ENCODE data around the gene BTN3A1. TPM values are rescaled to one million over a fixed set of nuclear protein-coding genes. Genes with fewer than 3 reads are reported as not detected.
A peak's percentile ranks its signal among the peaks of the same experiment; 100 is the strongest.

Gene BTN3A1
- total and polyA plus RNA-seq, 2 of the 13 experiments (the other 11 are each of a cell fraction or from before 2014, with no cell fraction given), result 13.3 to 14.0 TPM

DNA sequence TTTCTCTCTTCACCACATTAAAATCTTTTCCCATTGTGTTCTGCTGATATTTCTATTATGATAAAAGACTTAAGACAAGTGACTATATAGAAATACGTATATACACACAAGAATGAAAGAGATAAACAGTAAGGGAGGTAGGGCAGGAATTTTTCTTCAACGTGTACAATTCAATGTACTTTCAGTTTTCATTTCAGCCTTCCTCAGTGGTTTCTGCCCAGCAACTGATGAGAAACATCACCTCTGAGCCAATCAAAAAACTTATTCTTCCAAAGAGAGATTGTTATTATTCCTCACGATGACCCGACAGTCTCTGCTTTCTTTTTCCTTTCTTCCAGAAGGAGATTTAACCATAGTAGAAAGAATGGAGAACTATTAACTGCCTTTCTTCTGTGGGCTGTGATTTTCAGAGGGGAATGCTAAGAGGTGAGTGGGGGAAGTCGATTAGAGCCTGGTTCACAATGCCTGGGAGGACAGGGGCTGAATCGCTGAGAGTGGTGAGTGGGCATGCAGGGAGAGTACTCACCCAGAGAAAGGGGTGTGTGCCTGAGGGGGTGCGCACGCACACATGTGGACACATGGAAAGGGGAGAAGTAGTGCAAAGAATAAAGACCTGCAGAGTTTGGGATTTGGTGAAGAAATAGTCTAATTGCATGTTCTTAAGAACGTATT, at the start of gene BTN3A1 (continued):
- TF ChIP-seq, protein P1, sequence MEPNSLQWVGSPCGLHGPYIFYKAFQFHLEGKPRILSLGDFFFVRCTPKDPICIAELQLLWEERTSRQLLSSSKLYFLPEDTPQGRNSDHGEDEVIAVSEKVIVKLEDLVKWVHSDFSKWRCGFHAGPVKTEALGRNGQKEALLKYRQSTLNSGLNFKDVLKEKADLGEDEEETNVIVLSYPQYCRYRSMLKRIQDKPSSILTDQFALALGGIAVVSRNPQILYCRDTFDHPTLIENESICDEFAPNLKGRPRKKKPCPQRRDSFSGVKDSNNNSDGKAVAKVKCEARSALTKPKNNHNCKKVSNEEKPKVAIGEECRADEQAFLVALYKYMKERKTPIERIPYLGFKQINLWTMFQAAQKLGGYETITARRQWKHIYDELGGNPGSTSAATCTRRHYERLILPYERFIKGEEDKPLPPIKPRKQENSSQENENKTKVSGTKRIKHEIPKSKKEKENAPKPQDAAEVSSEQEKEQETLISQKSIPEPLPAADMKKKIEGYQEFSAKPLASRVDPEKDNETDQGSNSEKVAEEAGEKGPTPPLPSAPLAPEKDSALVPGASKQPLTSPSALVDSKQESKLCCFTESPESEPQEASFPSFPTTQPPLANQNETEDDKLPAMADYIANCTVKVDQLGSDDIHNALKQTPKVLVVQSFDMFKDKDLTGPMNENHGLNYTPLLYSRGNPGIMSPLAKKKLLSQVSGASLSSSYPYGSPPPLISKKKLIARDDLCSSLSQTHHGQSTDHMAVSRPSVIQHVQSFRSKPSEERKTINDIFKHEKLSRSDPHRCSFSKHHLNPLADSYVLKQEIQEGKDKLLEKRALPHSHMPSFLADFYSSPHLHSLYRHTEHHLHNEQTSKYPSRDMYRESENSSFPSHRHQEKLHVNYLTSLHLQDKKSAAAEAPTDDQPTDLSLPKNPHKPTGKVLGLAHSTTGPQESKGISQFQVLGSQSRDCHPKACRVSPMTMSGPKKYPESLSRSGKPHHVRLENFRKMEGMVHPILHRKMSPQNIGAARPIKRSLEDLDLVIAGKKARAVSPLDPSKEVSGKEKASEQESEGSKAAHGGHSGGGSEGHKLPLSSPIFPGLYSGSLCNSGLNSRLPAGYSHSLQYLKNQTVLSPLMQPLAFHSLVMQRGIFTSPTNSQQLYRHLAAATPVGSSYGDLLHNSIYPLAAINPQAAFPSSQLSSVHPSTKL (CRISPR knock-in tag; IDR thresholded peaks at IDR 0.05), result peak; percentile 40; the same call in 1 of the 2 replicates
- TF ChIP-seq KAT7 (CRISPR knock-in tag; IDR thresholded peaks at IDR 0.05; ENCODE audit: borderline replicate concordance) (peak; percentile 42; the same call in 1 of the 2 replicates), MAZ (IDR thresholded peaks at IDR 0.05; ENCODE audit: borderline replicate concordance, low read depth, low read length) (no peak), MAZ (CRISPR knock-in tag; IDR thresholded peaks at IDR 0.05; ENCODE audit: low read depth) (no peak; the same call in 1 of the 2 replicates), ZNF333 (CRISPR knock-in tag; IDR thresholded peaks at IDR 0.05; ENCODE audit: borderline replicate concordance) (no peak), FOSL2 (CRISPR knock-in tag; IDR thresholded peaks at IDR 0.05) (peak; percentile 48), ZNF101 (CRISPR knock-in tag; IDR thresholded peaks at IDR 0.05; ENCODE audit: borderline replicate concordance, low read depth) (no peak), KDM3A (CRISPR knock-in tag; IDR thresholded peaks at IDR 0.05; ENCODE audit: low read depth) (0 out of 2 replicates have a peak, but pooled peaks have one; percentile 35), YEATS4 (CRISPR knock-in tag; IDR thresholded peaks at IDR 0.05; ENCODE audit: borderline replicate concordance) (peak; percentile 42; the same call in 1 of the 2 replicates), TBP (CRISPR knock-in tag; IDR thresholded peaks at IDR 0.05) (no peak), HDAC1 (CRISPR knock-in tag; IDR thresholded peaks at IDR 0.05) (peak; percentile 11), TARDBP (CRISPR knock-in tag; IDR thresholded peaks at IDR 0.05) (peak; percentile 67), ZNF644 (CRISPR knock-in tag; IDR thresholded peaks at IDR 0.05; ENCODE audit: low read depth) (no peak), ZNF567 (CRISPR knock-in tag; IDR thresholded peaks at IDR 0.05; ENCODE audit: borderline replicate concordance) (peak; percentile 39; the same call in 1 of the 2 replicates), ZNF350 (CRISPR knock-in tag; IDR thresholded peaks at IDR 0.05; ENCODE audit: borderline replicate concordance, low read depth) (no peak), ZNF34 (CRISPR knock-in tag; IDR thresholded peaks at IDR 0.05; ENCODE audit: borderline replicate concordance) (peak; percentile 43; the same call in 1 of the 2 replicates), ZNF33B (CRISPR knock-in tag; IDR thresholded peaks at IDR 0.05) (peak; percentile 32; the same call in 1 of the 2 replicates), RFXANK (CRISPR knock-in tag; IDR thresholded peaks at IDR 0.05) (peak; percentile 100), RXRB (CRISPR knock-in tag; IDR thresholded peaks at IDR 0.05; ENCODE audit: borderline replicate concordance) (peak; percentile 38; the same call in 1 of the 2 replicates), HNRNPL (IDR thresholded peaks at IDR 0.05; ENCODE audit: low read depth, low read length) (no peak), IRF2 (CRISPR knock-in tag; IDR thresholded peaks at IDR 0.05) (peak; percentile 97)
- TF ChIP-seq, protein P2, sequence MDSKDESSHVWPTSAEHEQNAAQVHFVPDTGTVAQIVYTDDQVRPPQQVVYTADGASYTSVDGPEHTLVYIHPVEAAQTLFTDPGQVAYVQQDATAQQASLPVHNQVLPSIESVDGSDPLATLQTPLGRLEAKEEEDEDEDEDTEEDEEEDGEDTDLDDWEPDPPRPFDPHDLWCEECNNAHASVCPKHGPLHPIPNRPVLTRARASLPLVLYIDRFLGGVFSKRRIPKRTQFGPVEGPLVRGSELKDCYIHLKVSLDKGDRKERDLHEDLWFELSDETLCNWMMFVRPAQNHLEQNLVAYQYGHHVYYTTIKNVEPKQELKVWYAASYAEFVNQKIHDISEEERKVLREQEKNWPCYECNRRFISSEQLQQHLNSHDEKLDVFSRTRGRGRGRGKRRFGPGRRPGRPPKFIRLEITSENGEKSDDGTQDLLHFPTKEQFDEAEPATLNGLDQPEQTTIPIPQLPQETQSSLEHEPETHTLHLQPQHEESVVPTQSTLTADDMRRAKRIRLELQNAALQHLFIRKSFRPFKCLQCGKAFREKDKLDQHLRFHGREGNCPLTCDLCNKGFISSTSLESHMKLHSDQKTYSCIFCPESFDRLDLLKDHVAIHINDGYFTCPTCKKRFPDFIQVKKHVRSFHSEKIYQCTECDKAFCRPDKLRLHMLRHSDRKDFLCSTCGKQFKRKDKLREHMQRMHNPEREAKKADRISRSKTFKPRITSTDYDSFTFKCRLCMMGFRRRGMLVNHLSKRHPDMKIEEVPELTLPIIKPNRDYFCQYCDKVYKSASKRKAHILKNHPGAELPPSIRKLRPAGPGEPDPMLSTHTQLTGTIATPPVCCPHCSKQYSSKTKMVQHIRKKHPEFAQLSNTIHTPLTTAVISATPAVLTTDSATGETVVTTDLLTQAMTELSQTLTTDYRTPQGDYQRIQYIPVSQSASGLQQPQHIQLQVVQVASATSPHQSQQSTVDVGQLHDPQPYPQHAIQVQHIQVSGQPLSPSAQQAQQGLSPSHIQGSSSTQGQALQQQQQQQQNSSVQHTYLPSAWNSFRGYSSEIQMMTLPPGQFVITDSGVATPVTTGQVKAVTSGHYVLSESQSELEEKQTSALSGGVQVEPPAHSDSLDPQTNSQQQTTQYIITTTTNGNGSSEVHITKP (CRISPR knock-in tag; IDR thresholded peaks at IDR 0.05; ENCODE audit: low read depth), result no peak
- TF ChIP-seq, protein P3, sequence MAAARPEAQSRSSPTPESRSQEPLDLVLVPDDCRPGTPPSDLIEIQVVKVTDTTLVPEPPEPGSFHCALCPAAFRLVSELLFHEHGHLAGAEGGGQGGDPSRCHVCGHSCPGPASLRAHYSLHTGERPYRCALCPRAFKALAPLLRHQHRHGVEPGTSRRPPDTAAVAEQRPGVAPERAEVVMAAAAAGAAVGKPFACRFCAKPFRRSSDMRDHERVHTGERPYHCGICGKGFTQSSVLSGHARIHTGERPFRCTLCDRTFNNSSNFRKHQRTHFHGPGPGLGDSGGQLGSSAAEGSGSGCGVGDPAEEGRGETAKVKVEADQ (CRISPR knock-in tag; IDR thresholded peaks at IDR 0.05; ENCODE audit: borderline replicate concordance), result no peak
